GM19043 (cell line): ENCODE measurements around the gene GPR179.
A peak's percentile ranks its signal among the peaks of the same experiment; 100 is the strongest.
"Not testable (repeated sequence)": the region's sequence is repeated elsewhere in the genome, so short reads cannot be mapped to it uniquely, and the experiment has no call there.

Experiments used
- ATAC-seq: cut with Tn5 transposase; IDR thresholded peaks from one replicate; pipeline ENCODE4 v1.9.1; 2021; ENCODE audit warnings: low read depth; ENCODE audit not compliant: unreplicated experiment

GPR179 gene

DNA sequence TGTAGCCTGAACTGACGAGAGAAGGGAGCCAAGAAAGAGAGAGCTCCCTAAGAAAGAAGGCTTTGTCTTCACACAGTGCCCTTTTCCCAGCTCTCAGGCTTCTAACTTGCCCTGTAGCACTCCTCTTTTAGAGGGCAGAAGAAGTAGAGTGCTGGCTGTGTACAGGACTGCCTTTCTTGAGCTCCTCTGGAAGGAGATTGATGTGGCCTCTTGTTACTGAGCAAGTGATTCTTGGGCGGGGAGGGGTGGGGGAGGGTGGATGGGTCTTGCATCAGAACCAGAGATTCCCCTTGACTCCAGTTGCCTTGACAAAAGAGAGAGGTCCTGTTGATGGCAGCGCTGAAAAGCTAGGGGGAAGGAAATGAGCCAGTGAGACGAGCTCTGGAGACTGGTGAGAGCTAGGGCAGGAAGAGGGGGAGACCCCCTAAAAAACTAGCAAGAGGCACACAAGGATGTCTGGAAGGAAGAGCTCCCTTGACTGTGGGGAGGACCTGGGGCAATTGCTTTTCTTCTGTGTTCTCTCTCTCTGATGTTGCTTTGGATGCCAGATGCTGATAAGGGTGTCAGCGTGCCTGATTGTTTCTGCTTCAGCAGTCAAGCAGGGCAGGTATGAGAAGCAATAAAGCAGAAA is 18.4 kb downstream of the GPR179 start:
- no peak for ATAC-seq

DNA sequence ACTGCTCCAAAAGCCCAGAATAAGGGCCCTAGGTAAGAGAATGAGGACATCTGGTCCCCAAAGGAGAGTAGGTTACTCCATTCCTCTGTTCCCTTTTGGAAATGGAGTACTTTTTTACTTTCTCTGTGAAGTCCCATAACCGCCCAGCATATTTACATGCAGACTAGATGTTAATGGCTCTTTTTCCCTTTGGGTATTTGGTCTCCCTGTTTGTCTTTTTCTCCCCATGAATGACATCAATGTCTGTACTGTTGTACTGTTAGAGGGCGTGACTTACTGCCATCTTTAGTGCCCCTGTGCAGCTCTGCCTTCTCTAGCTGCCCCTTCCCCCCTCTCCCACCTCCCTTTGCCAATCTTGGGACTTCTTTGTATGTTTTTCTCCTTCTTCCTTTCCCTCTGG is 19.0 kb downstream of the GPR179 start:
- ATAC-seq = no peak

GRCh38 chr17:38324141-38324697 is 19.5 kb downstream of the GPR179 start:
- ATAC-seq = no peak

DNA sequence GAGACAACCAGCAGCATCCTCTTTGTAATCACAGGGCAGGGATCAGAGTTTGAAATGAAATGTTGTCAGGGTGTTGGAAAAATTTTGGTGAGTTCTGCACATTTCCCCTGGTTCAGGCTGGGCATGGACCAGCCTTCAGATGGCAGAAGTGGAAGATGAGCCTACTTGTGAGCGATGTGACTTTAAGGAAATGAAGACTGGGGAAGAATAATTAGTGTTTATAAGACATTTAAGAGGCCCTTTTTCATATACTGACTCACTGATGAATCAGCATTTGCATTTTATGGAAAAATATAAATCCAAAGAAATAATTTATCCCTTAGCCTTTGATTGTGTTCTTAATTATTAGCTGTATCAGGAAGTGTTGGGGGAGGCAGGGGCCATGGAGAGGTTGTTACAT is 20.9 kb downstream of the GPR179 start:
- ATAC-seq = no peak

DNA sequence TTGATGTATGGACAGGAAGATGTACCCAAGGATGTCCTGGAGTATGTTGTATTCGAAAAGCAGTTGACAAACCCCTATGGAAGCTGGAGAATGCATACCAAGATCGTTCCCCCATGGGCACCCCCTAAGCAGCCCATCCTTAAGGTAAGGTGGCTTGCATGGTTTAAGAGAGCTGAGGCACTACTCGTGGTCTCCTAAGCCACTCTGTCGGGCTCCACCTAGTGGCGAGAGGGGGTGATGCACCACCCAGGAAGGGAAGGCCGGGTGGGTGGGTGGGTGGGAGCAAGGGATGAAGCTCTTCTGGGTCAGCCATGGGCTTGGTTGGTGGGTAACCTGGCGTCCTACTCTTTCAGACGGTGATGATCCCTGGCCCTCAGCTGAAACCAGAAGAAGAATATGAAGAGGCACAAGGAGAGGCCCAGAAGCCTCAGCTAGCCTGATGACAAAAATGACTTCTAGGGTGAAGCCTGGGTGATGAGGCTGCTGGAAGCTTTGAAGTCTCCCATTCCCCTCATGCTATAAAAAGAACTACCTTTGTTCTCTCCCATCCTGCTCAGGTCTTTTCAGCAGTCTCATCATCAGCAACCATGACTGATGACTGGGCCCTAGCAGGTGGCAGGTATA is 21.5 kb downstream of the GPR179 start:
- ATAC-seq = no peak

DNA sequence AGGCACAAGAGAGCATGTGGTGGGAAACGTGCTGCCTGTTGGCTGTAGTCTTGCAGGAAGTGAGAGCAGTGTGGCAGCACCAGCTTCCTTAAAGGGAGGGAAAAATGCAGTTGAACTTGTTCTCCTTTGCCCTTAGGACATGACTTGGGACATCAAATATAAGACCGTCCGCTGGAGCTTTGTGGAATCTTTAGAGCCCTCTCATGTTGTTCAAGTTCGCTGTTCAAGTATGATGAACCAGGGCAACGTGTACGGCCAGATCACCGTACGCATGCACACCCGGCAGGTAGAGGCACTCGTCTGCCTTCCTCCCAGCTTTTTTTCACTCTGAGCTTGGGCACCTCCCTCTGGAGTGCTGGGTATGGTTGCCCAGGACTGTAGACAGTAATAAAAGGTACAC is 23.3 kb downstream of the GPR179 start:
- no peak for ATAC-seq

GRCh38 chr17:38317081-38317480 is 26.7 kb downstream of the GPR179 start:
- no peak for ATAC-seq

- no peak for ATAC-seq
These were observed 28.3 kb downstream of the GPR179 start for GRCh38 chr17:38315497-38315896.

DNA sequence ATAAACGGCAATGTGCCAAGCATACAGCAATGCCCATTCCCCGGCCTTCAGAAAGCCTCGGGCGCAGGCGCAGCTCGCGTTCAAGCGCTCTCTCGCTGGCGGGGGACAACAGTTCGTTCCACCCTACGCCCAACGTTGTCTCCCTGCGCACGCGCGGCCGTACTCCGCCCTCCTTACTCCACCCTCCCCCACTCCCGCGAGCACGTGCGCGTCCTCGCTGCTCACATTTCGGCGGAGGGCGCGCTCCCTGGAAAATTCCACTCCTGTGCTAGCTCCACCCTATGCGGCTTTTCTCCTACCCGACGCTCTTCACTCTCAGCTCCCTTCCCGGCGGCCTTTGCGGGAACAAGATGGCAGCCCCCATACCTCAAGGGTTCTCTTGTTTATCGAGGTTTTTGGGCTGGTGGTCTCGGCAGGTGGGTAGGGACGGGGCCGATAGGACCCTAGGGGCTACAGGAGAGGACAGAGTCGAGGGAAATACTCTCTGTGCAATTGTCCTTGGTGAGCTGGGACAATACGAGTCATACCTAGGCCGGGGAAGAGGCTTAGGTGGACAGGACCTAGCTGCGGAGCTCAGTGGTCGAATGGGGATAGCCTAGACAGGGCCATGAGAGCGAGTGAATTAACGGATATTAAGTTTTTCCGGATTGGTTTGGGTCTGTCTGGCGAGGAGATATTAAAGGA is 46.8 kb downstream of the GPR179 start, which contains the start of gene MRPL45:
TSS of gene MRPL45 (plus strand) at position 335 of the 684 bp plus-strand sequence. CDS start at position 351, 16 bp downstream.
- peak; percentile 96 for ATAC-seq

GRCh38 chr17:38295602-38296365 is 48.0 kb downstream of the GPR179 start:
- ATAC-seq = not testable (repeated sequence)

- not testable (repeated sequence) for ATAC-seq
These were observed 54.0 kb downstream of the GPR179 start for GRCh38 chr17:38289760-38290159.

DNA sequence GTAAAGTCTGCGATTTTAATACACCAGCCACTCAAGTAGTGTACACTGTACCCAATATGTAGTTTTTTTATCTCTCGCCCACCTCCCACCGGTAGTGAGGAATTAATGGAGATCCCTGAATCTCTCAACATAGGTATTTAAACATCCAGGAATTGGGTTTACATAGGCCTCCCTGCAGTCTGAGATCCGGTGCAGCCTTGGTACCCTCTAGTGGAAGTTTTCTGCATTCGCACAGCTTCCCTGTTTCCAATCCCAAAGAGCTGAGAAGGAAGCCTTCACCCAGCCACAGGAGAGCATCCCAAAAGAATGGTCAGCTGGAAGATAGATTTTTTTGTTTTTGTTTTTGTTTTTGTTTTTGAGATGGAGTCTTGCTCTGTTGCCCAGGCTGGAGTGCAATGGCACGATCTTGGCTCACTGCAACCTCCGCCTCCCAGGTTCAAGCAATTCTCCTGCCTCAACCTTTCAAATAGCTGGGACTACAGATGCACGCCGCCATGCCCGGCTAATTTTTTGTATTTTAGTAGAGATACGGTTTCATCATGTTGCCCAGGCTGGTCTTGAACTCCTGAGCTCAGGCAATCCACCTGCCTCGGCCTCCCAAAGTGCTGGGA is 55.4 kb downstream of the GPR179 start:
- ATAC-seq = not testable (repeated sequence)

- ATAC-seq = not testable (repeated sequence)
These were observed 57.2 kb downstream of the GPR179 start for GRCh38 chr17:38286501-38287091.

DNA sequence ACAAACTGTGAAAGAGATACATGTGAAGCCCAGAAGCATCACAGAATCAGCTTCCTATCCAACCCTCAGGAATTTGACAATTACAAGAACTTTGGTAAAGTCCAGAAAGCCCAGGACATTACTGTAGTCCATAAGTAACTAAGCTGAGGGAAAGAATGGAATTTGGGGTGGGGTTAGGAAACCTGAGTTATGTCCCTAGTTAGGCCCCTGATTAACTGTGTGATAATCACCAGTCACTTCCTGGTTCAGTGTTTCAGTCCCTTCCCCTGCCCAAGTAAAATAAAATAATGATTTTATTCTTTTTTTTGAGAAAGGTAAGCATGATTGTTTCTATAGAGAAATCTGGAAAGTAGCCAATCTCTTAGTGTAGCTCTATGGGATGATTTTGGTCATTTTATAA is 57.8 kb downstream of the GPR179 start:
- ATAC-seq = not testable (repeated sequence)
